Esophagus squamous epithelium (tissue), 5 donors: ENCODE results near the gene TMEM131. TPM values are rescaled to one million over a fixed set of nuclear protein-coding genes. Genes with fewer than 3 reads are reported as not detected.

ENCODE experiments used
- DNase-seq: peaks from one replicate; lab custom pipeline; 2025; lab: John Stamatoyannopoulos, UW
- H3K27ac ChIP-seq, 4 donors: fragments of 200-600 bp; sonication (generic); one replicate each; pipeline ENCODE4 v1.5.1; 2016 to 2019; ENCODE audit warnings: mild to moderate bottlenecking in 1 of 4
- H3K27me3 ChIP-seq, 4 donors: fragments of 200-600 bp; sonication (generic); 1 replicate in 3 of 4; 2 replicates in 1 of 4; pipeline versions ENCODE4 v1.5.1 to v1.6.0; 2017 to 2021; ENCODE audit warnings: antibody characterized with exemption in 1 of 4
- H3K36me3 ChIP-seq, 3 donors: fragments of 200-600 bp; sonication (generic); one replicate each; pipeline ENCODE4 v1.5.1; 2016 to 2019
- H3K4me1 ChIP-seq, 3 donors: fragments of 200-600 bp; sonication (generic); one replicate each; pipeline ENCODE4 v1.5.1; 2017 to 2019
- H3K4me3 ChIP-seq, 4 donors: fragments of 200-600 bp; sonication (generic); 1 replicate in 3 of 4; 2 replicates in 1 of 4; pipeline ENCODE4 v1.5.1; 2016 to 2019; ENCODE audit warnings: mild to moderate bottlenecking in 2 of 4, moderate library complexity in 1 of 4
- H3K9me3 ChIP-seq, 3 donors: fragments of 200-600 bp; sonication (generic); one replicate each; pipeline ENCODE4 v1.5.1; 2016 to 2019
- POLR2A ChIP-seq, 4 donors: fragments of 450-650 bp; IDR thresholded peaks; one replicate each; pipeline ENCODE4 v1.6.1; 2017; ENCODE audit warnings: antibody characterized with exemption in 4 of 4, mild to moderate bottlenecking in 4 of 4, moderate library complexity in 3 of 4
- WGBS, 2 donors: methylation state at CpG; one replicate each; pipeline ENCODE4 v1.1.5; 2018; 5-methylcytosine and 5-hydroxymethylcytosine counted together
- intact Hi-C: fragments of 100-400 bp; cut with DNase I; formaldehyde crosslinking; loops from one replicate; pipeline ENCODE4 v1.15.0; 2022
- total RNA-seq, 4 donors: library from RNA; depleted of rRNA; stranded (reverse); fragments of >200 nt; gene quantifications; one replicate each; pipeline ENCODE4 v1.1.0, GENCODE V29; 2016
- TF ChIP-seq, protein P1 (sequence below), 6 experiments: fragments of 450-650 bp in 4 of 6; fragments of 200-600 bp in 2 of 6; sonication (generic) in 2 of 6; IDR thresholded peaks; one replicate each; pipeline ENCODE4 v1.5.1; 2016 to 2019; ENCODE audit warnings: antibody characterized with exemption in 6 of 6, mild to moderate bottlenecking in 4 of 6, moderate library complexity in 4 of 6
- donor health status: DM: yes; HTN: yes; CAD: no.

Gene TMEM131
- total RNA-seq, 4 donors from 2014 or later, result 24.2 to 36.4 (median 28.1) TPM

DNA sequence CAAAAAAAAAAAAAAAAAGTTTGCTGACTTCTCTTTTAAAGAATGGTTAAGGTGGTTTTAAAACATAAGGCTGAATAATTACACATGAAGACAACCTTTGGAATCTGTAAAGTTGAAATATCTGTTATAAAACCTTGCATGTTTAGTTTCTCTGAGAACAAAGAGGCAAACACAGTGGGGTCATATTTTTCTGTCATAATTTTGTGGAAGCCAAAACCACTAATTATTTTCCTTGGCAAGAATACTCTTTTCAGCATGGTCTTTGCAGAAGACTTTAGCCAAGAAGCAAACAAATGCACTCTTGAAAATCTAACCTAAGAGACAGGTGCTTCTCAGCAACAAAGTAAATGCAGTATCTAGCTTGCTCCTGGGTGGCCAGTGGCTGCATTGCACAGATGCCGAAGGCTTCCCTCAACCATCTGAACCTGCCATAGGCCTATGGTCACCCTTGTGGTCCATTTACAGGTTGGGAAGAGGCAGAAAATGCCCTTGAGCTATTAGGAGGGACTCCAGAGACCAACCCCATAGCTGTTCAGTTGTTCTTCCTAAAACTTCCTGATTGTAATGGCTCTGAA lies 237.5 kb downstream of the TMEM131 start:
- no peak for DNase-seq
- TF ChIP-seq, protein P1, sequence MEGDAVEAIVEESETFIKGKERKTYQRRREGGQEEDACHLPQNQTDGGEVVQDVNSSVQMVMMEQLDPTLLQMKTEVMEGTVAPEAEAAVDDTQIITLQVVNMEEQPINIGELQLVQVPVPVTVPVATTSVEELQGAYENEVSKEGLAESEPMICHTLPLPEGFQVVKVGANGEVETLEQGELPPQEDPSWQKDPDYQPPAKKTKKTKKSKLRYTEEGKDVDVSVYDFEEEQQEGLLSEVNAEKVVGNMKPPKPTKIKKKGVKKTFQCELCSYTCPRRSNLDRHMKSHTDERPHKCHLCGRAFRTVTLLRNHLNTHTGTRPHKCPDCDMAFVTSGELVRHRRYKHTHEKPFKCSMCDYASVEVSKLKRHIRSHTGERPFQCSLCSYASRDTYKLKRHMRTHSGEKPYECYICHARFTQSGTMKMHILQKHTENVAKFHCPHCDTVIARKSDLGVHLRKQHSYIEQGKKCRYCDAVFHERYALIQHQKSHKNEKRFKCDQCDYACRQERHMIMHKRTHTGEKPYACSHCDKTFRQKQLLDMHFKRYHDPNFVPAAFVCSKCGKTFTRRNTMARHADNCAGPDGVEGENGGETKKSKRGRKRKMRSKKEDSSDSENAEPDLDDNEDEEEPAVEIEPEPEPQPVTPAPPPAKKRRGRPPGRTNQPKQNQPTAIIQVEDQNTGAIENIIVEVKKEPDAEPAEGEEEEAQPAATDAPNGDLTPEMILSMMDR (IDR thresholded peaks at IDR 0.05), result no peak
- no peak for TF ChIP-seq POLR2A (IDR thresholded peaks at IDR 0.05)
- Histone ChIP-seq H3K27ac (no peak overlapping the region), H3K4me3 (no peak overlapping the region), H3K36me3 (peaks cover 19 to 80% (median 20%) of the 10 kb centered on the region in 3 donors), H3K9me3 (no peaks in the 10 kb centered on the region), H3K4me1 (peaks cover 9 to 34% (median 10%) of the 10 kb centered on the region in 3 donors), H3K27me3 (no peaks in the 10 kb centered on the region)
- WGBS, 2 donors, result no CpG with 5 or more reads among the region's 1 CpG
- intact Hi-C loops, result no loop called here

- Histone ChIP-seq H3K4me1 (peaks cover 9 to 43% (median 10%) of the 10 kb centered on the region in 3 donors), H3K27me3 (no peaks in the 10 kb centered on the region), H3K36me3 (peaks cover 19 to 73% (median 20%) of the 10 kb centered on the region in 3 donors), H3K4me3 (no peak overlapping the region), H3K27ac (no peak overlapping the region), H3K9me3 (no peaks in the 10 kb centered on the region)
- 91 to 92% methylated on average over 13 to 16 of the region's 18 CpGs for WGBS, 2 donors
- DNase-seq, result no peak
- intact Hi-C loops, result no loop called here
- TF ChIP-seq, protein P1 (IDR thresholded peaks at IDR 0.05), result no peak
- no peak for TF ChIP-seq POLR2A (IDR thresholded peaks at IDR 0.05)
Measured at GRCh38 chr2:97757062-97757461, 238.7 kb downstream of the TMEM131 start.

DNA sequence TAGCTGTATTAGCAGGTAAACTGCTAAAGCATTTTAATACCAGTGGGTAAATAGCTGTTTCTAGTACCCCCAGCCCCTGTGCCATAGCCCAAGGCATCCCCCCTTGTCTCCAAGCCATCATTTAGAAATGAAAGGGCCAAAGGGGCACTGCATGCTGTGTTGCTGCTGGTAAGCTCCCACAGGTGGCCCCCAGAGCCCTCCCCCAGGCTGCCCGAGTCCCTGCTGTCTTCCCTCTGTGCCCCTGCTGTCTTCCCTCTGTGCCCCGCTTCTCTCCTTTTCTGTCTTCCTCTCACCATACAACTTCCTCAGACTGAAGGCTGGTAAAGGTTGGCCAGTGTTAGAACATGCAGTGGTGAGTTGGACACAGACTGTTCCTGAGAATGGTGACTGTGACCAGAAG lies 240.3 kb downstream of the TMEM131 start:
- H3K27me3 ChIP-seq, result no peaks in the 10 kb centered on the region
- H3K36me3 ChIP-seq, result peaks cover 8 to 62% (median 16%) of the 10 kb centered on the region in 3 donors
- no peak overlapping the region for H3K4me3 ChIP-seq
- TF ChIP-seq, protein P1 (IDR thresholded peaks at IDR 0.05), result no peak
- no peak for TF ChIP-seq POLR2A (IDR thresholded peaks at IDR 0.05)
- H3K9me3 ChIP-seq, result no peaks in the 10 kb centered on the region
- WGBS, 2 donors, result 92 to 93% methylated on average over 2 of the region's 2 CpGs
- intact Hi-C loops, result no loop called here
- H3K27ac ChIP-seq, result peak overlapping the region in 3 of 4 donors; percentile 22 to 65 (median 62)
- no peak for DNase-seq
- H3K4me1 ChIP-seq, result peaks cover 9 to 41% (median 10%) of the 10 kb centered on the region in 3 donors

- Histone ChIP-seq H3K4me1 (peaks cover 9 to 34% (median 10%) of the 10 kb centered on the region in 3 donors), H3K4me3 (no peak overlapping the region), H3K27ac (peak overlapping the region in 3 of 4 donors; percentile 25 to 65 (median 62)), H3K27me3 (no peaks in the 10 kb centered on the region), H3K36me3 (peaks cover 8 to 57% (median 12%) of the 10 kb centered on the region in 3 donors), H3K9me3 (no peaks in the 10 kb centered on the region)
- intact Hi-C loops, result no loop called here
- no peak for TF ChIP-seq POLR2A (IDR thresholded peaks at IDR 0.05)
- TF ChIP-seq, protein P1 (IDR thresholded peaks at IDR 0.05), result no peak
- WGBS, 2 donors, result 40 to 65% methylated on average over 12 of the region's 12 CpGs
- DNase-seq, result no peak
Measured at GRCh38 chr2:97754690-97755346, 240.9 kb downstream of the TMEM131 start.
